Measurements from ENCODE around the gene PSMD11. TPM values are rescaled to one million over a fixed set of nuclear protein-coding genes. Genes with fewer than 3 reads are reported as not detected.

The PSMD11 gene
- total RNA-seq, 1 donor from 2014 or later = 107 TPM

DNA sequence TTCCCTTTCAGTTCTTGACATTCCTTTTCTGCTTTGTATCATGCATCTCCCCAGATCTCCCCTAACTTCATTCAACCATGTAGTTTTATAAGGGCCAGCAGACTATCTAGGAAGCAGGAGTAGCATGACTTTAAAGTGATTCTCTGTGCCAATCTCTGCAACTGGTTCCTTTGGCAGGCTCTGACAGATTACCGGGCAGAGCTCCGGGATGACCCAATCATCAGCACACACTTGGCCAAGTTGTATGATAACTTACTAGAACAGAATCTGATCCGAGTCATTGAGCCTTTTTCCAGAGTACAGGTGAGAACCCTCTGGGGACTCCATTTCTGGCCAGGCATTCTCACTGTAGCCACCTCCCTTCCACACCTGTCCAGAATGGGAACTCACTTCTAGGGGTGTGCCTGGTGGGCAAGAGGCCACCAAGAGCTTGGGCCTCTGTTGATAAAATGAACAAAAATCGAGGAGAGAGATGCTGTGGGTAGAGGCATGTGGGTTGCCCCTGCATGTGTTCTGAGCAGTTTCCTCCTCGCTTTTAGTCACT is 34.8 kb downstream of the PSMD11 start:
- TF ChIP-seq, protein P1, sequence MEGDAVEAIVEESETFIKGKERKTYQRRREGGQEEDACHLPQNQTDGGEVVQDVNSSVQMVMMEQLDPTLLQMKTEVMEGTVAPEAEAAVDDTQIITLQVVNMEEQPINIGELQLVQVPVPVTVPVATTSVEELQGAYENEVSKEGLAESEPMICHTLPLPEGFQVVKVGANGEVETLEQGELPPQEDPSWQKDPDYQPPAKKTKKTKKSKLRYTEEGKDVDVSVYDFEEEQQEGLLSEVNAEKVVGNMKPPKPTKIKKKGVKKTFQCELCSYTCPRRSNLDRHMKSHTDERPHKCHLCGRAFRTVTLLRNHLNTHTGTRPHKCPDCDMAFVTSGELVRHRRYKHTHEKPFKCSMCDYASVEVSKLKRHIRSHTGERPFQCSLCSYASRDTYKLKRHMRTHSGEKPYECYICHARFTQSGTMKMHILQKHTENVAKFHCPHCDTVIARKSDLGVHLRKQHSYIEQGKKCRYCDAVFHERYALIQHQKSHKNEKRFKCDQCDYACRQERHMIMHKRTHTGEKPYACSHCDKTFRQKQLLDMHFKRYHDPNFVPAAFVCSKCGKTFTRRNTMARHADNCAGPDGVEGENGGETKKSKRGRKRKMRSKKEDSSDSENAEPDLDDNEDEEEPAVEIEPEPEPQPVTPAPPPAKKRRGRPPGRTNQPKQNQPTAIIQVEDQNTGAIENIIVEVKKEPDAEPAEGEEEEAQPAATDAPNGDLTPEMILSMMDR (IDR thresholded peaks at IDR 0.05; ENCODE audit: insufficient read depth, low read length, poor library complexity, severe bottlenecking) = no peak
- DNase-seq (ENCODE audit: low read depth) = no peak
- no peaks in the 10 kb centered on the region for H3K27me3 ChIP-seq (ENCODE audit: control insufficient read depth, insufficient read depth, low read length)
- peaks cover 4% of the 10 kb centered on the region for H3K36me3 ChIP-seq (ENCODE audit: control insufficient read depth, insufficient read depth, low read length)
- H3K4me3 ChIP-seq (ENCODE audit: low read depth, low read length) = no peak overlapping the region

DNA sequence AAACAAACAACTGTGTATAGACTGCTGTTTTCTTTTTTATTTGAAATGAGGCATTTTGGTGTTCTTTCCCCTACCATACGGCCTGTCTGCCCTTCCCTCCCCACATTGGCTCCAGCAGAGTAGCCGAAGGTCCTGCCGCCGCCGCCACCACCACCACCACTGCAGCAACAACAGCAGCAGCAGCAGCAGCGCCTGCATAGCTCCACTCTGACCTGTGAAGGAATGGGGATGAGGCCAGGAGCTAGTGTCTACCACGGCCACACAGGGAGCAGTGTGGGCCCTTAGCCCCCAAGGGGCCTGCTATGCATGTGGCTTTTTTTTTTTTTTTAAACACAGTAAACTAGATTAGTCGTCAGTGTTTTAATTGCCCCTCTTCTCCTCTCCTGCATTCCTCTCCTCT is 36.9 kb downstream of the PSMD11 start:
- DNase-seq (ENCODE audit: low read depth) = no peak
- Histone ChIP-seq H3K36me3 (ENCODE audit: control insufficient read depth, insufficient read depth, low read length) (peaks cover 4% of the 10 kb centered on the region), H3K4me3 (ENCODE audit: low read depth, low read length) (no peak overlapping the region)

DNA sequence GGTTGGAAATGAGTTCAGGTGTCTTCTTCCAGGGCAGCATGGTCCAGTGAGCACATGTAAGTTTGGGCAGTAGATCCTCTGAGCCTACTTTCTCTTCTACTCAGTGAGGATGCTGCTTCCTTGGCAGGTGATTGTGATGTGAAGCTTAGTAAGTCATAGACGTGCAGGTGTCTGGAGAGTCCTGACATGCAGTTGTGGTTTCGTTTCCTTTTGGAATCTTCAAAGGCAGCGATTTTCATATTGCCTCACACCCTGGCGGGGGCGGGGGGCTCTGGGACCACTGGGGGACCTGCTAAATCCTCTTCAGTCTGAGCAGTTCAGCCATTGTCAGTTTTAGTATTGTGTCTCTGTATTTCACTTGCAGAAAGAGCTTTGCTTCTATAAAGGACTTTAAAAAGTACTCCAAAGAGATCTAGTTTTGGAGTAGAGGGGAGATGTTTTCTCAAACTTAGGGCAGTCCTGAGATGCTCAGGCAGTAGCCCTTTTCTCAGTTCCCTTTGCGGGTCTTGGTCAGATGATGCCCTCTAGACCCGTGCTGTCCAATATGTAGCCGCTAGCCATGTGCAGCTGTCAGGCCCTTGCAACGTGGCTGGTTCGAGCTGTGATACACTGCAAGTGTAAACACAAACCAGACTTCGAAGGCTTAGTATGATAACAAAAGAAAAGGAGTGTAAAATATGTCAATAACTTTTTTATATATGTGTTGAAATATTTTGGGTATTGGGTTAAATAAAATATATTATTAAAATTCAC is 38.4 kb downstream of the PSMD11 start:
- TF ChIP-seq, protein P1 (IDR thresholded peaks at IDR 0.05; ENCODE audit: insufficient read depth, low read length, poor library complexity, severe bottlenecking) = no peak
- peaks cover 3% of the 10 kb centered on the region for H3K36me3 ChIP-seq (ENCODE audit: control insufficient read depth, insufficient read depth, low read length)
- no peaks in the 10 kb centered on the region for H3K27me3 ChIP-seq (ENCODE audit: control insufficient read depth, insufficient read depth, low read length)
- DNase-seq (ENCODE audit: low read depth) = no peak
- H3K4me3 ChIP-seq (ENCODE audit: low read depth, low read length) = no peak overlapping the region

More for the DNA sequence above, 36.9 kb downstream of the PSMD11 start:
- TF ChIP-seq, protein P1 (IDR thresholded peaks at IDR 0.05; ENCODE audit: insufficient read depth, low read length, poor library complexity, severe bottlenecking) = no peak
- H3K27me3 ChIP-seq (ENCODE audit: control insufficient read depth, insufficient read depth, low read length) = no peaks in the 10 kb centered on the region

DNA sequence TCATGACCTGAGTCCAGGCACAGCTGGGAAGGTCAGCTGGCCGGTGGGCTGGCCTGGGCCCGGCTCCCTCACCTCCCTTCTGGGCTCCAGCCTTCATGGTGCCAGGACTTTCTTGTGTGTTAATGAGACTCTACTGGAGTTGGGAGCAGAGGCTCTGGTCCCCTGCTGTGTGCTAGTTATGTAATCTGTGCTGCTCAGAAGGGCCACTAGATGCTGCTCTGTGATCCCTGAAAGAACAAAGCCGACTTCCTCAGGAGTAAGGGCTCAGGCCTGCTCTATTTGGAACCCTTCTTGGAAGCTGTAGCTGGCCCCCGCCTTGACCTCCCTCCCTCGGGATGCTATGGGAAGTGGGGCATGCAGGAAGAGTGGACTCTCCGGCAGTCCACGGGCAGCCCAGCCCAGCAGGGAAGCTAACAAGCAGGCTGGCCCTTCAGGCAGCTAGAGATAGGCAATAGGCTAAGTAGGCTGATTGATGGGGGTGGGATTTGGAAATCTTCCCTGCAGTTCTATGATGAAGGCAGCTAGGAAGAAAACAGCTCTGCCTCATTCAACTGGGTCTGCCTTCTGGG is 39.2 kb downstream of the PSMD11 start:
- TF ChIP-seq, protein P1 (IDR thresholded peaks at IDR 0.05; ENCODE audit: insufficient read depth, low read length, poor library complexity, severe bottlenecking) = peak; percentile 78
- no peak for DNase-seq (ENCODE audit: low read depth)
- Histone ChIP-seq H3K27me3 (ENCODE audit: control insufficient read depth, insufficient read depth, low read length) (no peaks in the 10 kb centered on the region), H3K36me3 (ENCODE audit: control insufficient read depth, insufficient read depth, low read length) (peaks cover 1% of the 10 kb centered on the region), H3K4me3 (ENCODE audit: low read depth, low read length) (no peak overlapping the region)

DNA sequence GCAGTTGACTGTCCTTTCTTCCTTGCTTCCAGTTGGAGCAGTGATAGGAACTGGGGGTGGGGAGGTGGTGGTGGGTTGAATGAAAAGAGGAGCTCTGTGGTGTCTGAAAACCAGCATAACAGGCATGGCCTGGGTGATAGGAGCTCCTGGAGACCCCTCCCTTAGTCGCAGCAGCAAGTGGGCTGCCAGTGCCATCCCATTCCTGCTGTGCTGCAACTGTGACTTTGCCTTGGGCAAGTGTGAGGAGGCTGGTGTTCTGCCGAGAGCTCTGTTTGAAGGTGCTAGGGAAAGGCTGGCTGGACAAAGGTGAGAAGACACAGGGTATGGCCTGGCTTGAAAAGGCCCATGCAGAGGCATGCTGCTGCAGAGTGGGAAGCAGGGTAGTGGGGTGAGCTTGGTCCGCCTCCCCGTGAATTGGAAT is 39.7 kb downstream of the PSMD11 start:
- Histone ChIP-seq H3K27me3 (ENCODE audit: control insufficient read depth, insufficient read depth, low read length) (no peaks in the 10 kb centered on the region), H3K36me3 (ENCODE audit: control insufficient read depth, insufficient read depth, low read length) (peaks cover 1% of the 10 kb centered on the region), H3K4me3 (ENCODE audit: low read depth, low read length) (no peak overlapping the region)
- no peak for DNase-seq (ENCODE audit: low read depth)
- TF ChIP-seq, protein P1 (IDR thresholded peaks at IDR 0.05; ENCODE audit: insufficient read depth, low read length, poor library complexity, severe bottlenecking) = no peak
